Stimulated activated naive CD4-positive, alpha-beta T cell (primary cell): Measurements from ENCODE around the gene SNTA1.
"Not testable (repeated sequence)": the region's sequence is repeated elsewhere in the genome, so short reads cannot be mapped to it uniquely, and the experiment has no call there.

Source experiments
- DNase-seq, 6 experiments: peaks; one replicate each; lab custom pipeline; 2025; lab: John Stamatoyannopoulos, UW

SNTA1 gene

DNA sequence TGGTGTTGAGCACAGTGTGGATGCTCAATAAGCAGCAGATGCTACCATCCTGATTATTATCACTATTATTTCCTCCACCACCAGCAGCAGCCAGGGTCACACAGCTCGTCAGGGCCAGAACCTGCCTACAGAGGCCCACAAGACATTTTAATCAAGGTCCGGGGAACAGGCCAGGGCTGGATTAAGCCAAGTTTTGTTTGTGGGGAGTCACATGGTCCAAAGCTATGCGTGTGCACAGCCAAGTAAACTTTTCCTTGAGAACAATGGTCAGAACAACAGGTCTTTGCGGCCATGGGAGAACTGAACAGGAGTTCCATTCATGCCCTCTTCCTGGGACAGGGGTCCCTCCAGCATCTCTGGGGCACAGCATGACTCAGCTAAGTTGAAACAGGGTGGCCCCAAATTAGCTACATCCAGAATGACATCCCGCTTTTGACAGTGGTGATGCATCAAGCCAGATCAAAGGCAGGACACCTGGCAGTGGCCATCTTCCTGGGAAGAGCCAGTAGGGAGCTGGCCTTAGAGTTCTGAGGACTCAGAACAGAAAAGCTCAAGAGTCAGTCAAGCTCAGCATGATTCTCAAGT is 11.7 kb downstream of the SNTA1 start:
- DNase-seq: no peak

DNA sequence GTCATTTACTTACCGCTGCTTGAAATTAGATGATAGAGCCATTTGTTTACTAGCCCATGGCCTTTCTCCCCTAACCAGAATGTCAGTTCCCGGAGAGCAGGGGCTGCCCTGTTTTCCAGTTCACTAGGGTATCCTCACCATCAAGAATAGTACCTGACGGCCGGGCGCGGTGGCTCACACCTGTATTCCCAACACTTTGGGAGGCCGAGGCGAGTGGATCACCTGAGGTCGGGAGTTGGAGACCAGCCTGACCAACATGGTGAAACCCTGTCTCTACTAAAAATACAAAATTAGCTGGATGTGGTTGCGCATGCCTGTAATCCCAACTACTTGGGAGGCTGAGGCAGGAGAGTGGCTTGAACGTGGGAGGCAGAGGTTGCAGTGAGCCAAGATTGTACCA is 19.7 kb downstream of the SNTA1 start:
- DNase-seq: not testable (repeated sequence)

DNA sequence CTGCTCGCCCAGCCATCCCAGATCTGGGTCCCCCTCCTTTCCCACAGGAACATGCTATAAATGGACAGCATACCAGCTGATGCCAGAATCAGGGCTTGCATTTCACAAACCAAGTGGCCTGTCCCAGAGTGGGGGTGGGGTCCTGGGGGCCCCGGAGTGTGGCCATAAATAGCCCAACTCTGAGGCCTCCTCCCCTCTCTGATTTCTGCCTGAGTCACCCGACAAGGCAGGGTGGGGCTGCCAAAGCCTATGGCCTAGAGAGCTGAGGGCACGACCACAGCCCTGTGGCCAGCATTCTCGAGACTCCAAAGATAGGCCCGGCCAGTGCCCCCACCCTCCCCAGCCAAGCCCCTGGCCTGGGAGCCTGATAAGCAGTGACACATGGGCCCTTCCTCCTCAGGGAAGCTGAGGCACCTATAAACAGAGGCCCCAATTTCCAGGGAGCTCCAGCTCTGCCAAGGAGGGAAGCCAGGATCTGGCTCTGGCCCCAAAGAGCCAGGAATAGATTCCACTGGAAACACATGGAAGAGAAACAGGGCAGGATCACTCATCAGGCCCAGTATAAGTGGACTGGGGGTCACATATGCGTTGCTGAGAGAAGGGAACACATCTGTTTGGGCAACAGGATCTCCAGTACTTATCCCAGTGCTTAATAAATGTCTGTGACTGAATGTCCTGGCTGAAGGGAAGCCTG is 20.3 kb downstream of the SNTA1 start:
- DNase-seq: no peak

DNA sequence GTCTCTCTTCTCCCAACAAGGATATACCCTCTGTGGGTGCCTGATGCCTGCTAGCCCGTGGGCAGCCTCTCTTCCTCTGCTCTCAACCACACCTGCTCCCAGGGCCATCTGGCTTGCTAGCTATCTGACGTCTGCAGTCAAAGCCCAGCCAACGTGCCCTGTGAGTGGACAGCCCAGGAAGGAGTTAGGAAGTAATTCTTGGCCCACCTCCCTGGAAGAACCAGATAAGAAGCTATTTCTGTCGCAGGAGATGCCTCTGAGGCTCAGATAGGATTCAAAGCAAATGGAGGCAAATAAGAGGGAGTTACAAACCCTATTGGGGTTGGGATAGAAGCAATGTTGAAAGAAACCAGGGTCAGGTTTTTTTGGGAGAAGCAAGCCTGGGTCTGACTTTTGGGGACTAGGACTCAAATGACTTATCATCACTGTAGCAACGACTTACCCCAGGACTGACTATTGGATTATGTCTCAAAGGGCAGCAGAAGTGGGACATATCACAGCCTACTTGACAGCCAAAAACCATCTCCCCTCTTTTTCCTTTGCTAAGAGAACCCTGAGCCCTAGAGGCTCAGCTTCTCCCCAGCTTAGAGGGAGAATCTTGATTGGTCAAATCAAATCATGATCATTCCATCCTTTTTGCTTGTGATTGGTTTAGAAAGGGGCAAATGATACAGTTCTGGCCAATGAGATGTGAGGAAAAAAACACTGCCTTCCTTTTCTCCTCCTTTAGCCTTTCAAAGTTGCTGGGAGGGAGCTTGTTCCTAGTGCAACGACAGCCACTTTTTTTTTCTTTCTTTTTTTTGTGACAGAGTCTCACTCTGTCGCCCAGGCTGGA is 24.2 kb downstream of the SNTA1 start:
- DNase-seq: no peak

DNA sequence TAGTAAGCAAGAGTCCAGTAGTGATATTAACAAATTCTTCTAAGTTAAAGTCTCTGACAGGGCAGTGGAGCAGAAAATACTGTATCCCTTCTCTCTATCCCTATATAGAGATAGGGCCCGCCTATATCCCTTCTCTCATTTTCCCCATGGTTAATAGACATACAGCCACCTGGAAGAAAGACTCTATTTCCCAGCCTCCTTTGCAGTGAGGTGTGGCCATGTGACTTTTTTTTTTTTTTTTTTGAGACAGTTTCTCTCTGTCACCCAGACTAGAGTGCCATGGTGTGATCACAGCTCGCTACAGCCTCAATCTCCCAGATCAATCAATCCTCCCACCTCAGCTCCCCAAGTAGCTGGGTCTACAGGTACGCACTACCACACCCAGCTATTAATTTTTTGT is 25.5 kb downstream of the SNTA1 start:
- no peak for DNase-seq

DNA sequence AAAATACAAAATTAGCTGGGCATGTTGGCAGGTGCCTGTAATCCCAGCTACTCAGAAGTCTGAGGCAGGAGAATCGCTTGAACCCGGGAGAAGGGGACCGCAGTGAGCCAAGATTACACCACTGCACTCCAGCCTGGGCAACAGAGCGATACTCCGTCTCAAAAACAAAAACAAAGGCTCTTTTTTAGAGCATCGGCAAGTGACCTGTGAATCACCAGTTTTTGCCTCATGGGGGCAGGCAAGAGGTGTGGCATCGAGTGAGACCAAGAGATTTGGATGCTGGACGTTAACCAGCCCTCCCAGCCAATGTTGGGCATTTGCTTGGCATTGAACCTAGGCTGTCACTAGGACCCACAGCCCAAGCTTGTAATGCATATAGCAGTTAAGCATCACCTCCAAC is 27.6 kb downstream of the SNTA1 start:
- peak in 1 of 6 experiments; percentile 3 for DNase-seq

DNA sequence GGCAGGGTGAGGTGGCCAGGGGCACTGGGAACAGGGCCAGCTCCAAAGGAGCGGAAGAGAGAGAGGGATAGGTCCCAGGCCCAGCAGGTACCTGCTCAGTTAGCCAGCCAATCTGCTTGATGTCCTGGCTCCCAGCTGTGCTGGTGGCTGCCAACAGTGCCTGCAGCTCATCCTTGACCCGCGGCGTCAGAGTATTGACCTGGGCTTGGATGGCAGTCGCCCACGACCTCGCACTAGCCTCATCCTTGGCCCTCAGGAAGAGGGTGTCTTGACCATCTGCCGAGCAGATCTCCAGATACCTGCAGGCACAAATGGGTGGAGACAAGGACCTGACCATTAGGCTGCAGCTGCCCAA is 31.1 kb downstream of the SNTA1 start:
- no peak for DNase-seq

DNA sequence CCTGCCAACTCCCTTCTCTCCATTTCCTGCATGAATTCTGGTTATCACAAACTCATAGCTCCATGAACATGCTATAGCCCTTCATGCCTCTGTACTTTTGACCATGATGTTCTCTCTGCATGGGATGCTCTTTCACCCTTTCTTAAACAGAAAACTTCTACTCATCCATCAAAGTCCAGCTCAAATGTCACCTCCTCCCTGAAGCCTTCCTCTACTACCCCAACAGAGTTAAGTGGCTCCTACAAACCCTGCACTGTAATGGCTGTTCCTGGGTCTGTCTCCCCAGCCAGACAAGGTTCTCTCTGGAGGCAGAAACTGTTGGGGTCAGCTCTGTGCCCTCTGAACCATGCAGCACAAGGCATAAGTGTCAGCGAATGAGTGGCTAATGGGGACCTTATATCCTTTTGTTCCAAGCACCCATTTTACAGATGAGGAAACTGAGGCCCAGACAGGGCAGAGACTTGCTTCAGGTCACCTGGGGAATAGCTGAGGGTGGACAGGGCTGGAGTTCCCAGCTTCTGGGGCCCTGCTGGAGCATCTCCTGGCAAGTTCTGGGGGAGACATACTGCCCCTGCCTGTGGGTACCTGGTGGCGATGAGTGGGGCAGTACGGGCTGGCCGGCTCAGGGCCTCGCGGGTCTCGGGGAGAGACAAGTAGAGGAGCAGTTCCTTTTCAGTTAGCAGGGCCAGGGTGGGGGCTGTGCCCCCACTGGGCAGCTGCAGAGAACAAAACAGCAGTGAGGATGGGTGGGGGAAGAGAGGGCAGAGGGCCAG is 31.7 kb downstream of the SNTA1 start:
- no peak for DNase-seq

DNA sequence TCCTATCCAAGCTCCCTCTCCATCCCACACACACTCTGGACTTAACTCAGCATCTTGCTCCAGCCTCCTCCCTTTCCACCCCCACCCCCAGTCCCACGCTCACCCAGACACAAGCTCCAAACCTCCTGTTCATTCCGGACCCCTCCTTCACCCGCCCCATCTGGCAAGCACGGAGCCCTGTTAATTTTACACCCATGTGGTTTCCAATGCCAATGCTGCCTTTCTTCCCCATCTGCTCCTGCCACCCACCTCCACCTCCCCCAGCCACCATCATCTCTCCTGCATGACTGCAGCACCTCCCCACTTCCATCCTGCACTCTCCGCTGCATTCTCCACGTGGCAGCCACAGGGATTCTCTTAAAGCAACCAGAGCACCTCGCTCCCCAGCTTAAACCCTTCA is 32.3 kb downstream of the SNTA1 start:
- no peak for DNase-seq

DNA sequence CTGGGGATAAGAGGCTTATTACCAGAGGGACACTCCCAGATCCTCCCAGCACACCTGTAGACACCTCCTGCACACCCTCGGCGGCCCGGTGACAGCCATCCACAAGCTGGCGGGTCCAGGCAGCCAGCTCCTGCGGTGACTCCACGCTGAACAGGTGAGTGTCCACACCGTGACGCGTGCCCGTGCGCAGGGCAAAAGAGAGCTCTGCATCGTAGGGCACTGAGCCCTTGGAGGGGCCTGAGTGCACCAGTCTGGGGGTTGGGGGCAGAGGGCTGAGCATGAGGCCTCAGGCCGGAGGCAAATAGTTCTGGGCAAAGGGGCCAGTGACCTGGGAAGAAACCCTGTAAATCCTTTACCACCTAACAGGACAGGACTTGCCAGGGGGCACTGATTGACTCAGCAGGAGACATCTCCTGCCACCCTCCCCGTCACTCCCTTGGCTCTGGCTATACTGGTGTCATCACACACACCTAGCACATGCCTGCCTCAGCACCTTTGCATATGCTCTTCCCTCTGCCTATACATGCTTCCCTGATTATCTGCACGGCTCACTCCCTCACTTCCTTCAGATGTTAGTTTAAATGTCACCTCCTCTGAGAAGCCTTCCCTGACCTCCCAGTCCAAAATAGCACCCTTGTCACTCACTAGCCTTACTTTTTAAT is 33.4 kb downstream of the SNTA1 start:
- no peak for DNase-seq

DNA sequence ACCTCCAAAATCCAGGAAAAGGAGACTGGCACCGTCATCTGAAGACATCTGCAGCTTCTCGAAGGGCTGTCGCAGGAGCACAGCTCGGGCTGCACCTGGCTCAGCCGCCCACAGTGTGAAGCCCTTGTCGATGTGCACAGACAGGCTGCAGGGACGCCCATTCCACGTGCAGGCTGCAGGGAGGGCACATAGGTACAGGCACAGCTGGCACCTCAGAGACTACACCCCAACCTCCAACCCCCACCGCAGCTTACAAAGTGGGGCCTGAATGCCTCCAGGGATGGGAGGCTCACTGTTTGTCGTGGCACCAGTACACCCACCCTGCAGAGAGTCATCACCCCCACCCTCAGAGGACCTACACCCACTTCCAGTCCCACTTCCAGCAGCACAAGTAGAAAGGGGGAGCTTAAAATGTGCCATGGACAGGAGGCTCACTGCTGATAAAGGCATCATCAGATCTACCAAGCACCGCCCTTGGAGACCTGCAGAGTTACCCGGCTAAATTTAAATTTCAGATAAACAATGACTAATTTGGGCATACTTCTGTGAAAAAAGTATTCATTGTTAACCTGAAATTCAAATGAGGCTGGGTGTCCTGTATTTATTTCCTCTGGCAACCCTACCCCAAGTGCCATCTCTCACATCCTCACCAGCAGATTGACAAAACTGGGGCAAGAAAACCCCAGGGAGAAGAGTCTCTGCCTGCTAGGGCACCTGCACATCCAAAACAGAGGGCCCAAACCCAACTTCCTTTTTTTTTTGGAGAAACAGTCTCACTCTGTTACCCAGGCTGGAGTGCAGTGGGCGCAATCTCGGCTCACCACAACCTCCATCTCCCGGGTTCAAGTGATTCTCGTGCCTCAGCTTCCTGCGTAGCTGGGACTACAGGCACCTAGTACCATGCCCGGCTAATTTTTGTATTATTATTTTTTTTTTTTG is 34.6 kb downstream of the SNTA1 start:
- DNase-seq: no peak

DNA sequence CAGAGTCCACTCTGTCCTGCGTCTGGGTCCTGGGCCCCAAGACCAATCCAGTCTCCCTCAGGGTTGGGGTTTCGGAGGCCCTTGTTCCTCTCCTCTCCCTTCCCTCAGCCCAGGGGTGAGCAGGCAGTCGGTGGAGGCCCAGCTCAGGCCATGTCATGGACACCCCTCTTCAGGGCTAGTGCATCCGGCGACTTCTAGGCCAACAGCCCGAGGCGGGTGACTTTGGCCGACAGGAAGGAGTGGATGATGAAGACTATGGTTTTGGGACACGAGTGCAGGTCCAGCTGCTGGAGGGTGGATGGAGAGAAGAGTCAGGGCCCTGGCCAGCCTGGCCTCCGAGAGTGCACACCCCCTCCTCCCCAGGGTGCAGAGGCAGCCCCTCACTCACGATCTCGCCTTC is 35.2 kb downstream of the SNTA1 start:
- DNase-seq: no peak

DNA sequence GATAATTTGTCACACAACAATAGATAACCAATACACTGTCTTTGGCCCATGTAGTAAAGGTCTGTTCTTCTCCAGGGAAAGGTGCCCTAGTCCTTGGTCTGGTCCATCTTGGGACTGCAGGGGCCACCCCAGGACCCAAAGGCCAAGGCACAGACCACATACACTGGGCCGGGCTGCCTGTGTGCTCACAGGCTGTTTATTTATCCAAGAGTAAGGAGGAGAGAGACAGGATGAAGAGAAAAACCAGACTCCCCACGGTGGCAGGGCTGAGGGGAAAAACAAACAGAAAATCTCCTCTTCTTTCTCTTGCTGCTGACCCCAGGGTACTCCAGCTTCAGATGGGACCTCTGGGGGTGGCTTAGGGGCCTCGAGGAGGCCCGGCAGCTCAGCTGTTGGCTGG is 35.8 kb downstream of the SNTA1 start:
- DNase-seq: no peak

DNA sequence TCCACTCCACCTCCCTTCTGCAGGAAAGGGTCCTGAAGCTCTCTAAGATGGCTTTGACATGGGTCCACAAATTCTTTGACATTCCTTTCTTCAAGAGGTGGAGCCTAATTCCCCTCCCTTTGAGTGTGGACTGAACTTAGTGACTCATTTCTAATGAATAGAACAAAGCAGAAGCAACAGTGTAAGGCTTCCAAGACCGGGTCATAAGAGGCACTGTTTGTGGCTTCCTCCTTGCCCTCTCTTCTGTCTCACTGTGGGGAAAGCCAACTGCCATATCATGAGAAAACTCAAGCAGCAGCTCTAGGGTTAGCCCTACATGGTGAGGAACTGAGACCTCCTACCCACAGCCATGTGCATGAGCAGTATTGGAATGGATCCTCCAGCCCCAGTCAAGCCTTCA is 36.3 kb downstream of the SNTA1 start:
- DNase-seq: no peak

DNA sequence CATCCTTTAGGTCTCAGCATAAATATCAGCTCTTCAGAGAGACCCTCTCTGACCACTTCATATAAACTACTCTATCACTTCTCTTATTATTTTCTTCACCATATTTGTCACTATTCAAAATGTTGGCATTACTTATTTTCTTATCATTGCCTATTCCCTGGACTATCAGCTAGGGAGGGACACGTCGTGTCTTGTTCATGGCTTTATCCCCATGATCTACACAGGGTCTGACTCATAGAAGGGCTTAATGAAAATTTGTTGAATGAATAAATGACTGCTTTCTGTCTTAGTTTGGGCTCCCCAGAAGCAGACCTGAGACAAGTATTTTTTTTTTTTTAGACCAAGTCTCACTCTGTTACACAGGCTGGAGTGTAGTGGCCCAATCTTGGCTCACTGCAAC is 39.3 kb downstream of the SNTA1 start:
- DNase-seq: no peak

DNA sequence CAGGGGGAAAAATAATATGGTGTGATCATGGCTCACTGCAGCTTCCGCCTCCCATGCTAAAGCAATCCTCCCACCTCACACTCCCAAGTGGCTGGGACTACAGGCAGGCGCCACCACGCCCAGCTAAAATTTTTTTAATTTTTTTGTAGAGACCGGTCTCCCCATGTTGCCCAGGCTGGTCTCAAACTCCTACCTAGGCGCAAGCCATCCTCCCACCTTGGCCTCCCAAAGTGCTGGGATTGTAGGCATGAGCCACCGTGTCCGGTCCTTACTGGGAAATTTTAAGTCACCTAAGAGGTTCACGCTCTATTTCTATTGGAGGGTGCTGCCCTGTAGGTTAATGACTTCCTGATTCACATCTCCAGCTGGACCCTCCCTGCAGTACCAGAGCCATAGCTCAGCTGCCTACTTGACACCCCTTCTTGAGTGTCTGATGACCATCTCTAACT is 41.6 kb downstream of the SNTA1 start:
- no peak for DNase-seq

DNA sequence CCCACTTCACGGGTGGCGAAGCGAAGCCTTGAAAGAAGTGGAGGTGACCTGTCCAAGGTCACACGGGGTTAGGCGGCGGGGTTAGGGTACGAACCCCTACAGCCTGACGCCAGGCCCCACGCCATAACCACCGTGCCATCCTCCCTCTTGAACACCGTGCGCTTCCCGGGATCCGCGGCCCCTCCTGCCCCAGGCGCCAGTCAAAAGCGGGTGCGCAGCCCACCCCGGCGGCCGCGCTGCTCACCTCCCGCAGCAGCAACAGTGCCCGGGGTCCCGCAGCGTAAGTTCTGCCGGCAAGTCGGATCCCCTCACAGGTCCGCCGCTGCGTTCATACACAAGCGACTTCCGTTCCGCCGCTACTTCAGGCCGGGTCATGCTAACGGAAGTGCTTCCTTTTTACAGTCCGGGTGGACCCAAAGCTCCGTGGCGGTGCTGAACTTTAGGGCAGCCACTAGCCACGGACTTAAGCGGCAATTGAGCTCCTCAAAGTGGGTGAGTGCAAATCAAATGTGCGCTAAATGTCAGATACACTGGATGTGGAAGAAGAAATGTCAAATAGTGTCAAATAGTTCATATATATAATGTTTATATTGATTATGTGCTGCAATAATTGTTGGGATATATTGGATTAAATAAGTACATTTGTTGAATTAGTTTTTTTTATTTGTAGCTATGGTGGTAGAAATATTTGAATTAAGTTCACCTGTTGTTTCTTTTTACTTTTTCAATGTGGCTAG is 42.2 kb downstream of the SNTA1 start, which contains the start of gene CDK5RAP1:
Gene CDK5RAP1, minus strand, starts transcription at position 336 of the 737 bp plus-strand sequence. CDS start 4,455 bp downstream, outside the sequence.
- DNase-seq: peak; percentile 65 to 84 (median 75)

DNA sequence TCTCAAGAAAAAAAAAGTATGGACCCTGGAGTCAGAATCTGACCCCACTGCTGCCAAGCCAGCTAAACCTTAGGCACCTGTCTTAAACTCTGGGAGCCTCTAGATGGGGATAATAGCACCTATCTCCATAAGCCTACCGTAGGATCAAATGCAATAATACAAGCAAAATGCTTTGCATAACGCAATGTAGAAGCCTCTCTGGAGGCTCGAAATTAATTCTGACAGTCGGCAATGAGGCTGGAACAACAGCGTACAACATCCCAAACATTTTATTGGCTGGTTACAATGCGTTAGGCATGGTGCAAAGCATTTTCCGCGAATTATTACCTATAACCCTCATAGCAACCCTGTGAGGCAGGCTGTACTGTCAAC is 42.8 kb downstream of the SNTA1 start:
- no peak for DNase-seq

DNA sequence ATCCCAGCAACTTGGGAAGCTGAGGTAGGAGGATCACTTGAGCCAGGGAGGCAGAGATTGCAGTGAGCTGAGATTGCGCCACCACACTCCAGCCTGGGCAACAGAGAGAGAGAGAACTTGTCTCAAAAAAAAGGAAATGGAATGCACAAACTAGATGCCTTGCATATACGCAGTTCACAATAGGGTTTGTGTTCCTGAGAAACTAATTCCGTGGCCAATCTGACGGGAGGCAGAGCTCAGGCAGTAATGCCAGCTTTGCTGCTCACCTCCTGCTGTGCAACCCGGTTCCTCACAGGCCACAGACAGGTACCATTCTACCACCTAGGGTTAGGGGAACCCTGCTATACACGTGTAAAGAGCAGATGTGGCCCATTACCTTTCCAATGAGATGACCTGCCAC is 43.6 kb downstream of the SNTA1 start:
- DNase-seq: no peak

DNA sequence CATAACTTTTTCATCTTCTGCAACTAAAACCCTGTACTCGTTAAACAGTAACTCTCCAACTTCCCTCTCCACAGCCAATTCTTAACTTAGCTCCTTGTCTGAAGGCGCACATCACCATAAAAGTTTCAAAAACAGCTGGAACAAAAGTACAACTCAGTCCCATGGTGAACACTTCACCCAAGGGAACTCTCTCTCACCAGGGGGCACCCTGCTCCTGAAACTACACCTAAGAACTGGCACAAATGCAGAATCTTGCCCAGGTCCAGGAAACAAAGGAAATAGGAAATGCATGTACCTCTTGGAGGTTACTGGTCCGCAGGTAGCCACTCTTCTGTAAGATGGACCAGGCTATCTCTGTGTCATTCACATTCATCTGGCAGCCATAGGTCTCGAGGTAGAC is 48.8 kb downstream of the SNTA1 start:
- no peak for DNase-seq
